Chondrocyte (in vitro differentiated cells): ENCODE measurements around the gene NUTM2B. TPM values are rescaled to one million over a fixed set of nuclear protein-coding genes. Genes with fewer than 3 reads are reported as not detected.
A peak's percentile ranks its signal among the peaks of the same experiment; 100 is the strongest.
"Not testable (repeated sequence)": the region's sequence is repeated elsewhere in the genome, so short reads cannot be mapped to it uniquely, and the experiment has no call there.

Source experiments
- DNase-seq: peaks from one replicate; pipeline ENCODE4 v3.0.0; 2021; ENCODE audit warnings: mixed read lengths, low spot score
- H3K27ac Mint-ChIP-seq: one replicate; pipeline ENCODE4 v1.8.0; 2021; ENCODE audit warnings: mild to moderate bottlenecking, moderate library complexity, mixed read lengths; ENCODE audit not compliant: unreplicated experiment
- H3K27me3 Mint-ChIP-seq: 2 replicates; pipeline ENCODE4 v1.8.0; 2021; ENCODE audit warnings: low read depth, mixed read lengths
- H3K36me3 Mint-ChIP-seq: 2 replicates; pipeline ENCODE4 v1.8.0; 2021; ENCODE audit warnings: low read depth, mixed read lengths
- H3K4me1 Mint-ChIP-seq: 2 replicates; pipeline ENCODE4 v1.8.0; 2021; ENCODE audit warnings: low read depth, mild to moderate bottlenecking, mixed read lengths
- H3K4me3 Mint-ChIP-seq: one replicate; pipeline ENCODE4 v1.8.0; 2021; ENCODE audit warnings: mild to moderate bottlenecking, moderate library complexity, mixed read lengths; ENCODE audit not compliant: unreplicated experiment
- H3K9me3 Mint-ChIP-seq: 2 replicates; pipeline ENCODE4 v1.8.0; 2021; ENCODE audit warnings: low read depth, mixed read lengths
- CTCF ChIP-seq: fragments of 200-600 bp; sonication (generic); IDR thresholded peaks from 2 replicates; pipeline ENCODE4 v1.5.0; 2021; ENCODE audit warnings: antibody characterized with exemption, mild to moderate bottlenecking, moderate library complexity
- long read RNA-seq: library from polyadenylated mRNA; stranded (forward); transcript quantifications from one replicate; pipeline ENCODE4 v2.0.0, GENCODE V29; 2021
- total RNA-seq: library from RNA; stranded (reverse); gene quantifications from 3 replicates; pipeline ENCODE4 v1.2.1, GENCODE V29; 2021

NUTM2B gene
- 0.36 to 0.63 TPM (median 0.37 TPM) in 3 replicates for total RNA-seq
- long read RNA-seq, result 0 reads

GRCh38 chr10:79702927-79703326, at the start of gene NUTM2B:
Gene NUTM2B (plus strand): TSS chr10:79703227. CDS start chr10:79703610, 383 bp downstream.
- H3K27ac Mint-ChIP-seq, H3K27me3 Mint-ChIP-seq, H3K9me3 Mint-ChIP-seq, H3K36me3 Mint-ChIP-seq, H3K4me1 Mint-ChIP-seq, DNase-seq, H3K4me3 Mint-ChIP-seq: not testable (repeated sequence)

GRCh38 chr10:79663287-79663686, 39.7 kb upstream of the NUTM2B start:
- not testable (repeated sequence) for H3K4me3 Mint-ChIP-seq, H3K27me3 Mint-ChIP-seq, H3K9me3 Mint-ChIP-seq, DNase-seq, H3K4me1 Mint-ChIP-seq, H3K27ac Mint-ChIP-seq, H3K36me3 Mint-ChIP-seq

GRCh38 chr10:79664686-79665085, 38.3 kb upstream of the NUTM2B start:
- not testable (repeated sequence) for H3K27ac Mint-ChIP-seq, DNase-seq, H3K27me3 Mint-ChIP-seq, H3K4me3 Mint-ChIP-seq, H3K9me3 Mint-ChIP-seq, H3K4me1 Mint-ChIP-seq, H3K36me3 Mint-ChIP-seq

- H3K36me3 Mint-ChIP-seq, DNase-seq, H3K4me3 Mint-ChIP-seq, H3K4me1 Mint-ChIP-seq, H3K9me3 Mint-ChIP-seq, H3K27ac Mint-ChIP-seq, H3K27me3 Mint-ChIP-seq: not testable (repeated sequence)
Observed at GRCh38 chr10:79669248-79669788, 33.7 kb upstream of the NUTM2B start.

GRCh38 chr10:79674878-79675277, 28.1 kb upstream of the NUTM2B start:
- not testable (repeated sequence) for H3K27ac Mint-ChIP-seq, H3K9me3 Mint-ChIP-seq, H3K27me3 Mint-ChIP-seq, H3K4me1 Mint-ChIP-seq, H3K4me3 Mint-ChIP-seq, DNase-seq, H3K36me3 Mint-ChIP-seq

GRCh38 chr10:79683026-79683883, 19.8 kb upstream of the NUTM2B start:
- H3K4me1 Mint-ChIP-seq, H3K27me3 Mint-ChIP-seq, H3K36me3 Mint-ChIP-seq, H3K4me3 Mint-ChIP-seq, H3K27ac Mint-ChIP-seq, H3K9me3 Mint-ChIP-seq: not testable (repeated sequence)
- peak; percentile 84 for DNase-seq

GRCh38 chr10:79683884-79684720, 18.9 kb upstream of the NUTM2B start:
- not testable (repeated sequence) for H3K4me3 Mint-ChIP-seq, H3K27me3 Mint-ChIP-seq, H3K4me1 Mint-ChIP-seq, H3K36me3 Mint-ChIP-seq, H3K27ac Mint-ChIP-seq, H3K9me3 Mint-ChIP-seq
- peak; percentile 75 for DNase-seq

- not testable (repeated sequence) for H3K4me1 Mint-ChIP-seq, H3K4me3 Mint-ChIP-seq, DNase-seq, H3K27me3 Mint-ChIP-seq, H3K27ac Mint-ChIP-seq, H3K36me3 Mint-ChIP-seq, H3K9me3 Mint-ChIP-seq
- TF ChIP-seq CTCF, result peak; percentile 24
Observed at GRCh38 chr10:79685044-79685685, 17.9 kb upstream of the NUTM2B start.

GRCh38 chr10:79686595-79686994, 16.4 kb upstream of the NUTM2B start:
- H3K27me3 Mint-ChIP-seq, H3K36me3 Mint-ChIP-seq, DNase-seq, H3K9me3 Mint-ChIP-seq, H3K4me1 Mint-ChIP-seq, H3K27ac Mint-ChIP-seq, H3K4me3 Mint-ChIP-seq: not testable (repeated sequence)

- not testable (repeated sequence) for H3K27ac Mint-ChIP-seq, H3K36me3 Mint-ChIP-seq, DNase-seq, H3K4me3 Mint-ChIP-seq, H3K9me3 Mint-ChIP-seq, H3K27me3 Mint-ChIP-seq, H3K4me1 Mint-ChIP-seq
Observed at GRCh38 chr10:79687406-79688150, 15.4 kb upstream of the NUTM2B start.

- not testable (repeated sequence) for H3K9me3 Mint-ChIP-seq, H3K27me3 Mint-ChIP-seq, H3K36me3 Mint-ChIP-seq, H3K4me3 Mint-ChIP-seq, DNase-seq, H3K27ac Mint-ChIP-seq, H3K4me1 Mint-ChIP-seq
Observed at GRCh38 chr10:79688798-79689197, 14.2 kb upstream of the NUTM2B start.
